Ovary (tissue), 3 donors: Measurements from ENCODE around the gene ARL6IP5.

Experiments
- CTCF ChIP-seq, 3 donors: fragments of 450-650 bp in 2 of 3; fragments of 200-600 bp in 1 of 3; IDR thresholded peaks; one replicate each; pipeline versions ENCODE4 v1.5.1 to v1.8.0; 2016 to 2022; ENCODE audit warnings: antibody characterized with exemption in 3 of 3, mild to moderate bottlenecking in 1 of 3
- EP300 ChIP-seq: sonication (generic); formaldehyde crosslinking; IDR thresholded peaks from one replicate; pipeline ENCODE4 v1.6.1; 2017; ENCODE audit warnings: antibody characterized with exemption
- POLR2A ChIP-seq: fragments of 450-650 bp; IDR thresholded peaks from one replicate; pipeline ENCODE4 v1.6.1; 2017; ENCODE audit warnings: antibody characterized with exemption, mild to moderate bottlenecking, moderate library complexity
- donor health status: DM: no; HTN: no; CAD: no.

- no peak for TF ChIP-seq CTCF (IDR thresholded peaks at IDR 0.05)
- TF ChIP-seq POLR2A = no peak
- no peak for TF ChIP-seq EP300
These were observed 4.4 kb upstream of the ARL6IP5 start, which contains the start of gene UBA3 for GRCh38 chr3:69080233-69080920.
